C4-2B (cell line): Measurements from ENCODE around the gene KCNH3.

Source experiments
- ZFX ChIP-seq: fragments of 450-650 bp; IDR thresholded peaks from 2 replicates; pipeline ENCODE4 v1.6.1; 2017
- TF ChIP-seq, protein P1 (sequence below): fragments of 450-650 bp; conservative IDR thresholded peaks from 2 replicates; pipeline ENCODE4 v1.5.1; 2017; ENCODE audit warnings: mild to moderate bottlenecking

DNA sequence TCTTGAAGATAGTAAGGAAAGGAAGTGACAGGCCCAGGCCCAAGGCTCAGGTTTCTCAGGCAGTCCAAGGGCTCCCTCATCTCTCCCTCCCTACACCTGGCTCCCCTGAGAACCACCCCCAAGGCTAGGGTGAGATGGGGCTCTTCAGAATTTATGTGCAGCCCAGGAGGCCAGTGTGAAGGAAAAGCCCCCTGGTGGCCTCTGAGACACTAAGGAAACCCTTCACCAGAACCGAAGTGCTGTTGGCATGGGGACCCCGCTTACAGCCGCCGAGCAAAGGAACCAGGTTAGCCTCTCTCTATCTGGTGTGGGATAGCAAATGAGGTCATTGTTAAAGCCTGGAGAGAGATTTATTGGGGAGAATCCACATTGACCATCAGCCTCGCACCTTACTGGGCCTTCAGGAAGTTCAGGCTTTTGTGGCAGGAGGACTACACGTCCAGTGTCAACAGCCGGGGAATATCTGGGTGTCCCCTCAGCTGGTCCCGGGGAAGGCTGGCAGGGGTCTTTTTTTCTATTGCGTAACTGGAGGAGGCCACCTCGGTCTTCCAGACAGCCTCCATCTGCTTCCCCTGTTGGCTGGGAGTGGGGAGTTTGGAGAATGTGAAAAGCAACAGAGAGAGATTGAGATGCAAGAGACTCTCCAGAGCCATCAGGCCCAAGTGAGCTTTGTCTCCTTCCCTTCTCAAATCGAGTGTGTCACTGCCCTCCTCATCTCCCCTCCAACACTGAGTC is 48.5 kb downstream of the KCNH3 start:
- TF ChIP-seq, protein P1, sequence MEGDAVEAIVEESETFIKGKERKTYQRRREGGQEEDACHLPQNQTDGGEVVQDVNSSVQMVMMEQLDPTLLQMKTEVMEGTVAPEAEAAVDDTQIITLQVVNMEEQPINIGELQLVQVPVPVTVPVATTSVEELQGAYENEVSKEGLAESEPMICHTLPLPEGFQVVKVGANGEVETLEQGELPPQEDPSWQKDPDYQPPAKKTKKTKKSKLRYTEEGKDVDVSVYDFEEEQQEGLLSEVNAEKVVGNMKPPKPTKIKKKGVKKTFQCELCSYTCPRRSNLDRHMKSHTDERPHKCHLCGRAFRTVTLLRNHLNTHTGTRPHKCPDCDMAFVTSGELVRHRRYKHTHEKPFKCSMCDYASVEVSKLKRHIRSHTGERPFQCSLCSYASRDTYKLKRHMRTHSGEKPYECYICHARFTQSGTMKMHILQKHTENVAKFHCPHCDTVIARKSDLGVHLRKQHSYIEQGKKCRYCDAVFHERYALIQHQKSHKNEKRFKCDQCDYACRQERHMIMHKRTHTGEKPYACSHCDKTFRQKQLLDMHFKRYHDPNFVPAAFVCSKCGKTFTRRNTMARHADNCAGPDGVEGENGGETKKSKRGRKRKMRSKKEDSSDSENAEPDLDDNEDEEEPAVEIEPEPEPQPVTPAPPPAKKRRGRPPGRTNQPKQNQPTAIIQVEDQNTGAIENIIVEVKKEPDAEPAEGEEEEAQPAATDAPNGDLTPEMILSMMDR = no peak
- no peak for TF ChIP-seq ZFX
